GM12878 (cell line): ENCODE measurements around the gene KANK4. TPM values are rescaled to one million over a fixed set of nuclear protein-coding genes. Genes with fewer than 3 reads are reported as not detected.

Experiments
- ATAC-seq: fragments of 200-7000 bp; cut with Tn5 transposase; 3 replicates; pipeline ENCODE4 v1.9.1; 2020; ENCODE audit warnings: mild to moderate bottlenecking, moderate library complexity
- BruUV-seq: library from RNA; stranded (reverse); fragments of 400-500 nt; replicated peaks from 2 replicates; lab custom pipeline; 2021; lab: Mats Ljungman, UMichigan
- CTCF ChIA-PET: fragments of 300-600 bp; sonication (Branson Sonifier 250); formaldehyde crosslinking; extraction: SDS; loops from one replicate; lab custom pipeline; 2021; ENCODE audit warnings: inconsistent platforms; lab: Yijun Ruan, JAX
- POLR2A ChIA-PET: fragments of 350-600 bp; formaldehyde crosslinking; extraction: SDS; loops from one replicate; lab custom pipeline; 2021; ENCODE audit warnings: inconsistent platforms; lab: Charles Lee
- RAD21 ChIA-PET: fragments of 300-600 bp; sonication (Branson Sonifier 250); formaldehyde crosslinking; loops from one replicate; lab custom pipeline; 2023; ENCODE audit warnings: antibody characterized with exemption; ENCODE audit not compliant: unreplicated experiment; lab: Charles Lee
- SMC1A ChIA-PET: fragments of 300-600 bp; sonication (Branson Sonifier 250); formaldehyde crosslinking; loops from one replicate; lab custom pipeline; 2023; ENCODE audit not compliant: unreplicated experiment, uncharacterized antibody; lab: Charles Lee
- DNase-seq: peaks from one replicate; pipeline ENCODE4 v3.0.0-alpha.2; 2011; ENCODE audit warnings: low read depth, low spot score
- FAIRE-seq: peaks from 3 replicates; lab custom pipeline; 2011; peaks lifted over from hg19 to GRCh38; lab: Jason Lieb, UNC
- H2AFZ ChIP-seq: 2 replicates; pipeline ENCODE4 v1.6.0; 2011; ENCODE audit warnings: low read depth, low read length, control low read depth; ENCODE audit not compliant: control insufficient read depth
- H3K27ac ChIP-seq: 2 replicates; pipeline ENCODE4 v1.5.1; 2011; ENCODE audit warnings: control low read depth; ENCODE audit not compliant: control insufficient read depth, insufficient read depth
- H3K27me3 ChIP-seq, 2 experiments: replicated peaks in 1 of 2; 2 replicates each; pipeline versions ENCODE4 v1.6.0 to v1.6.1; 2011; ENCODE audit warnings: low read length in 1 of 2; ENCODE audit not compliant: control insufficient read depth in 2 of 2, insufficient read depth in 2 of 2
- H3K36me3 ChIP-seq, 2 experiments: 2 replicates each; pipeline ENCODE4 v1.5.1; 2011; ENCODE audit warnings: low read length in 1 of 2; ENCODE audit not compliant: control insufficient read depth in 2 of 2, insufficient read depth in 2 of 2
- H3K4me1 ChIP-seq: 2 replicates; pipeline ENCODE4 v1.6.1; 2011; ENCODE audit warnings: mild to moderate bottlenecking, low read length, moderate library complexity, mixed read lengths; ENCODE audit not compliant: control insufficient read depth, insufficient read depth
- H3K4me2 ChIP-seq: 2 replicates; pipeline ENCODE4 v1.6.0; 2011; ENCODE audit warnings: control low read depth; ENCODE audit not compliant: control insufficient read depth, insufficient read depth
- H3K4me3 ChIP-seq: fragments of 200-600 bp; sonication (generic); 2 replicates; pipeline ENCODE4 v1.5.1; 2016
- H3K79me2 ChIP-seq: 2 replicates; pipeline ENCODE4 v1.6.0; 2011; ENCODE audit warnings: low read length; ENCODE audit not compliant: control insufficient read depth, insufficient read depth
- H3K9ac ChIP-seq: 2 replicates; pipeline ENCODE4 v1.8.0; 2011; ENCODE audit warnings: low read length, control low read depth, mixed read lengths; ENCODE audit not compliant: control insufficient read depth, insufficient read depth
- H3K9me3 ChIP-seq: replicated peaks from 3 replicates; pipeline ENCODE4 v1.5.1; 2011; ENCODE audit warnings: mild to moderate bottlenecking, low read length; ENCODE audit not compliant: control insufficient read depth, insufficient read depth
- H4K20me1 ChIP-seq: 2 replicates; pipeline ENCODE4 v1.6.0; 2011; ENCODE audit not compliant: control insufficient read depth, insufficient read depth
- DPF2 ChIP-seq: fragments of 450-650 bp; IDR thresholded peaks from 2 replicates; pipeline ENCODE4 v1.6.1; 2017; ENCODE audit warnings: mild to moderate bottlenecking
- IRF4 ChIP-seq: IDR thresholded peaks from 2 replicates; pipeline ENCODE4 v1.6.1; 2011; ENCODE audit warnings: low read depth, low read length
- NFXL1 ChIP-seq: fragments of 450-650 bp; IDR thresholded peaks from 2 replicates; pipeline ENCODE4 v1.6.1; 2017; ENCODE audit warnings: antibody characterized with exemption, mild to moderate bottlenecking, borderline replicate concordance
- NFYA ChIP-seq: IDR thresholded peaks from 2 replicates; pipeline ENCODE4 v1.6.1; 2011; ENCODE audit warnings: low read depth, mild to moderate bottlenecking, low read length, improper control_type of control experiment, borderline replicate concordance
- NR2F1 ChIP-seq: fragments of 450-650 bp; conservative IDR thresholded peaks from 2 replicates; pipeline ENCODE4 v1.6.1; 2017; ENCODE audit warnings: mild to moderate bottlenecking
- PAX5 ChIP-seq: IDR thresholded peaks from 2 replicates; pipeline ENCODE4 v1.6.1; 2011; ENCODE audit warnings: low read depth, low read length, borderline replicate concordance
- POLR2AphosphoS2 ChIP-seq: IDR thresholded peaks from 2 replicates; pipeline ENCODE4 v1.6.1; 2011; ENCODE audit warnings: low read depth, mild to moderate bottlenecking, low read length, improper control_type of control experiment, moderate library complexity
- REST ChIP-seq: IDR thresholded peaks from 2 replicates; pipeline ENCODE4 v1.6.1; 2012; ENCODE audit warnings: mild to moderate bottlenecking, low read depth, low read length
- ZBED1 ChIP-seq: IDR thresholded peaks from 2 replicates; pipeline ENCODE4 v1.6.1; 2016; ENCODE audit warnings: borderline replicate concordance
- WGBS: methylation state at CpG from one replicate; pipeline ENCODE4 v1.1.6; 2016; ENCODE audit warnings: low lambda C conversion rate; ENCODE audit not compliant: insufficient replicate concordance, insufficient coverage; ENCODE audit errors: missing lambda C conversion rate; 5-methylcytosine and 5-hydroxymethylcytosine counted together
- in situ Hi-C: fragments of 300-500 bp; cut with MboI; formaldehyde crosslinking; loops from 9 replicates; pipeline ENCODE4 v1.14.3; 2018; ENCODE audit warnings: mixed read lengths
- intact Hi-C: fragments of 100-400 bp; cut with micrococcal nuclease; formaldehyde crosslinking; loops from one replicate; pipeline ENCODE4 v1.14.2; 2022; ENCODE audit not compliant: unreplicated experiment
- polyA plus RNA-seq, 11 experiments: library from polyadenylated mRNA; depleted of rRNA in 4 of 11; unstranded in 6 of 11; stranded (reverse) in 5 of 11; fragments of >200 nt; fragmentation: Nextera tagmentation in 4 of 11; fragmentation: Illumina TruSeq in 1 of 11; extraction: Ambion mirVana in 4 of 11; extraction: Trizol in 1 of 11; gene quantifications; 1 replicate in 1 of 11; 2 replicates in 10 of 11; pipeline versions ENCODE4 v1.2.1 to v1.2.3, GENCODE V29; 2011 to 2016; ENCODE audit warnings: inconsistent platforms in 2 of 11, missing spikeins in 2 of 11, low read depth in 1 of 11
- total RNA-seq, 4 experiments: library from RNA; depleted of rRNA in 3 of 4; stranded (reverse); fragments of >200 nt in 3 of 4; fragmentation: Illumina TruSeq in 1 of 4; extraction: Trizol in 1 of 4; gene quantifications; 2 replicates each; pipeline versions ENCODE4 v1.2.1 to v1.2.3, GENCODE V29; 2013 to 2021
- TF ChIP-seq, protein P1 (sequence below): fragments of 450-650 bp; IDR thresholded peaks from 2 replicates; pipeline ENCODE4 v1.6.1; 2017; ENCODE audit warnings: low read depth, mild to moderate bottlenecking, moderate library complexity

The KANK4 gene
- total and polyA plus RNA-seq, 10 of the 15 experiments (the other 5 are each of a cell fraction or from before 2014, with no cell fraction given), result not detected

GRCh38 chr1:62304975-62305374, 14.3 kb downstream of the KANK4 start (continued):
- TF ChIP-seq REST, result no peak
- TF ChIP-seq PAX5, result no peak
- TF ChIP-seq POLR2AphosphoS2, result no peak
- no peak for TF ChIP-seq ZBED1
- TF ChIP-seq NFXL1, result no peak
- TF ChIP-seq NFYA, result no peak
- no peak for TF ChIP-seq IRF4
- TF ChIP-seq DPF2, result no peak

- ATAC-seq (no peak), DNase-seq (no peak)
- no peaks in the 10 kb centered on the region for H3K4me1 ChIP-seq
These were observed 14.7 kb downstream of the KANK4 start for GRCh38 chr1:62304515-62304914.

More at GRCh38 chr1:62304515-62304914, 14.7 kb downstream of the KANK4 start:
- Histone ChIP-seq H2AFZ (no peak overlapping the region), H3K4me2 (no peak overlapping the region), H3K27me3 (peaks cover 0 to 4% of the 10 kb centered on the region in 2 experiments; a peak in 2 of 4 replicates), H4K20me1 (no peaks in the 10 kb centered on the region), H3K79me2 (no peaks in the 10 kb centered on the region), H3K9ac (no peak overlapping the region), H3K27ac (no peak overlapping the region), H3K36me3 (no peaks in the 10 kb centered on the region), H3K9me3 (no peaks in the 10 kb centered on the region), H3K4me3 (no peak overlapping the region)
- POLR2A ChIA-PET, result no interaction called here
- in situ Hi-C loops (no loop called here), intact Hi-C loops (no loop called here)
- TF ChIP-seq, protein P1, sequence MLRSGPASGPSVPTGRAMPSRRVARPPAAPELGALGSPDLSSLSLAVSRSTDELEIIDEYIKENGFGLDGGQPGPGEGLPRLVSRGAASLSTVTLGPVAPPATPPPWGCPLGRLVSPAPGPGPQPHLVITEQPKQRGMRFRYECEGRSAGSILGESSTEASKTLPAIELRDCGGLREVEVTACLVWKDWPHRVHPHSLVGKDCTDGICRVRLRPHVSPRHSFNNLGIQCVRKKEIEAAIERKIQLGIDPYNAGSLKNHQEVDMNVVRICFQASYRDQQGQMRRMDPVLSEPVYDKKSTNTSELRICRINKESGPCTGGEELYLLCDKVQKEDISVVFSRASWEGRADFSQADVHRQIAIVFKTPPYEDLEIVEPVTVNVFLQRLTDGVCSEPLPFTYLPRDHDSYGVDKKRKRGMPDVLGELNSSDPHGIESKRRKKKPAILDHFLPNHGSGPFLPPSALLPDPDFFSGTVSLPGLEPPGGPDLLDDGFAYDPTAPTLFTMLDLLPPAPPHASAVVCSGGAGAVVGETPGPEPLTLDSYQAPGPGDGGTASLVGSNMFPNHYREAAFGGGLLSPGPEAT, result no peak
- no peak for TF ChIP-seq NR2F1
- FAIRE-seq, result no peak
- SMC1A ChIA-PET, result no interaction called here
- RAD21 ChIA-PET, result no interaction called here
- BruUV-seq, result no TSS peak
- WGBS, result 38% methylated on average over 7 of the region's 7 CpGs
- CTCF ChIA-PET, result no interaction called here
